KMS-11 (cell line): ENCODE results near the gene ANKRD40.
"Not testable (repeated sequence)": the region's sequence is repeated elsewhere in the genome, so short reads cannot be mapped to it uniquely, and the experiment has no call there.

Source experiments
- H2AFZ ChIP-seq: fragments of 200-600 bp; sonication (generic); 2 replicates; pipeline ENCODE4 v1.6.1; 2016; ENCODE audit warnings: antibody characterized with exemption, mixed run types, low read depth
- H3K27ac ChIP-seq: fragments of 200-600 bp; sonication (generic); 2 replicates; pipeline ENCODE4 v1.6.1; 2016; ENCODE audit warnings: mild to moderate bottlenecking, mixed run types
- H3K27me3 ChIP-seq: fragments of 200-600 bp; sonication (generic); 2 replicates; pipeline ENCODE4 v1.6.1; 2017; ENCODE audit warnings: mild to moderate bottlenecking, low read depth, mixed run types, moderate library complexity; ENCODE audit not compliant: insufficient read depth
- H3K36me3 ChIP-seq: fragments of 200-600 bp; sonication (generic); 2 replicates; pipeline ENCODE4 v1.6.1; 2017; ENCODE audit warnings: mild to moderate bottlenecking, mixed run types; ENCODE audit not compliant: insufficient read depth
- H3K4me1 ChIP-seq: fragments of 200-600 bp; sonication (generic); 2 replicates; pipeline ENCODE4 v1.6.1; 2016; ENCODE audit warnings: mild to moderate bottlenecking, low read depth, mixed run types; ENCODE audit not compliant: poor library complexity, severe bottlenecking
- H3K4me2 ChIP-seq: fragments of 200-600 bp; sonication (generic); 2 replicates; pipeline ENCODE4 v1.7.0; 2016; ENCODE audit warnings: mild to moderate bottlenecking, mixed run types
- H3K4me3 ChIP-seq: fragments of 200-600 bp; sonication (generic); IDR thresholded peaks from 2 replicates; pipeline ENCODE4 v1.6.1; 2017; ENCODE audit warnings: low read depth, low read length, mixed read lengths; ENCODE audit not compliant: insufficient read depth
- H3K79me2 ChIP-seq: fragments of 200-600 bp; sonication (generic); 2 replicates; pipeline ENCODE4 v1.6.1; 2016; ENCODE audit warnings: low read depth, mixed run types; ENCODE audit not compliant: insufficient read depth
- H3K9ac ChIP-seq: fragments of 200-600 bp; sonication (generic); 2 replicates; pipeline ENCODE4 v1.6.1; 2016; ENCODE audit warnings: mild to moderate bottlenecking, mixed run types
- H4K20me1 ChIP-seq: fragments of 200-600 bp; sonication (generic); 2 replicates; pipeline ENCODE4 v1.6.1; 2016; ENCODE audit warnings: mild to moderate bottlenecking, mixed run types; ENCODE audit not compliant: insufficient read depth
- CTCF ChIP-seq: fragments of 200-600 bp; sonication (generic); conservative IDR thresholded peaks from 2 replicates; pipeline ENCODE4 v1.6.1; 2017; ENCODE audit warnings: low read depth, mild to moderate bottlenecking, antibody characterized with exemption, low read length, moderate library complexity, mixed read lengths

ANKRD40 gene

GRCh38 chr17:50682938-50683337, 24.8 kb downstream of the ANKRD40 start:
- no peaks in the 10 kb centered on the region for H3K79me2 ChIP-seq
- H3K4me3 ChIP-seq: no peak overlapping the region
- no peak for TF ChIP-seq CTCF
- no peak overlapping the region for H2AFZ ChIP-seq
- no peak overlapping the region for H3K4me2 ChIP-seq
- no peak overlapping the region for H3K27ac ChIP-seq
- no peak overlapping the region for H3K9ac ChIP-seq
- no peaks in the 10 kb centered on the region for H3K36me3 ChIP-seq
- peaks cover 6% of the 10 kb centered on the region for H3K4me1 ChIP-seq
- peaks cover 14% of the 10 kb centered on the region; the same call in 1 of the 2 replicates for H3K27me3 ChIP-seq
- no peaks in the 10 kb centered on the region for H4K20me1 ChIP-seq

GRCh38 chr17:50682441-50682840, 25.3 kb downstream of the ANKRD40 start:
- no peak for TF ChIP-seq CTCF
- no peak overlapping the region for H3K9ac ChIP-seq
- no peaks in the 10 kb centered on the region for H3K36me3 ChIP-seq
- no peaks in the 10 kb centered on the region for H4K20me1 ChIP-seq
- no peak overlapping the region for H3K27ac ChIP-seq
- H3K27me3 ChIP-seq: peaks cover 14% of the 10 kb centered on the region; the same call in 1 of the 2 replicates
- no peak overlapping the region for H3K4me2 ChIP-seq
- H3K4me1 ChIP-seq: peaks cover 6% of the 10 kb centered on the region
- no peaks in the 10 kb centered on the region for H3K79me2 ChIP-seq
- no peak overlapping the region for H2AFZ ChIP-seq
- H3K4me3 ChIP-seq: no peak overlapping the region

DNA sequence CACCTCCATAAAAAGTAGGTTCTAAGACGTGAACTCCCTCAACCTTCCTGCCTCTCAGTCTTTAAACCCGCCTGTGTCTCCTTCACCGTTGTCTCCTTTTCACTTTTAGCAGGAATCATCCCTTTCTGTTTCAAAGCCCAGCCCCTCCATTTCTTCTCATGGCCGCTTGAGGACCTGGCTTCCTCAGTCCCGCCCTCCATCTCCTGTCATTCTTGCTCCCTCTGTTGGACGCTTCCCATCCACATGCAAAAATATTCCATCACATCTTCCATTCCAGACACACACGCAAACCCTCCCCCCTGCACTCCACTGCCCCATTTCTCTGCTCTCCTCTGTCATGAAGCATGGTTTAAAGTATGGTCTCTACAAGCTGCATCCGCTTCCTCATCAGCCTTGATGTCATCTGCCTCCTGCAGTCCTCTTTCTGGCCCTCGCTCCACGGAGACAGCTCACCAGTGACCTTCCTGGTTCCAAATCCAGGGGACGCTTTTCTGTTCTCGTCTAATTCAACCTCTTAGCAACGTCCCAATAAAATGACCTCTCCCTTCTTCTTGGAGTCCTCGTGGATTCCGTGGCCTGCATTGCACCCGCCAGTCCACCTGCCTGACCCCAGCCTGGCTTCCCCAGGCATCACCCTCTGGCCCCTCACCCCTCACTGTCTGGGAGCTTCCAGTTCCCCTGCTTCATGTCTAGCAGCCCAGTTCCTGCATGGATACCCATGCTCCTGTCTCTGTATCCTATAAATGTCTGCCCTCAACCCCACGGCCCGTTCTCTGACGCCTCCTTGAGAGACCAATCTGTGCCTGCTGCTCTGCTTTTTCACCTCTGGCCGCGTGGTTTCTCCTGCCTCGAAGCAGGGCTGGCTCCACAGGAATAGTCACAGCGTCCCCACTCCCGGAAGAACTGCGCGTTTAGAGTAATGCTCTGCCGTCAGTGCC, 26.2 kb downstream of the ANKRD40 start:
- H3K36me3 ChIP-seq: no peaks in the 10 kb centered on the region
- TF ChIP-seq CTCF: no peak
- no peak overlapping the region for H2AFZ ChIP-seq
- peaks cover 14% of the 10 kb centered on the region; the same call in 1 of the 2 replicates for H3K27me3 ChIP-seq
- H3K27ac ChIP-seq: no peak overlapping the region
- H3K9ac ChIP-seq: no peak overlapping the region
- H3K4me2 ChIP-seq: no peak overlapping the region
- no peaks in the 10 kb centered on the region for H4K20me1 ChIP-seq
- H3K4me1 ChIP-seq: peaks cover 6% of the 10 kb centered on the region
- no peaks in the 10 kb centered on the region for H3K79me2 ChIP-seq
- no peak overlapping the region for H3K4me3 ChIP-seq

DNA sequence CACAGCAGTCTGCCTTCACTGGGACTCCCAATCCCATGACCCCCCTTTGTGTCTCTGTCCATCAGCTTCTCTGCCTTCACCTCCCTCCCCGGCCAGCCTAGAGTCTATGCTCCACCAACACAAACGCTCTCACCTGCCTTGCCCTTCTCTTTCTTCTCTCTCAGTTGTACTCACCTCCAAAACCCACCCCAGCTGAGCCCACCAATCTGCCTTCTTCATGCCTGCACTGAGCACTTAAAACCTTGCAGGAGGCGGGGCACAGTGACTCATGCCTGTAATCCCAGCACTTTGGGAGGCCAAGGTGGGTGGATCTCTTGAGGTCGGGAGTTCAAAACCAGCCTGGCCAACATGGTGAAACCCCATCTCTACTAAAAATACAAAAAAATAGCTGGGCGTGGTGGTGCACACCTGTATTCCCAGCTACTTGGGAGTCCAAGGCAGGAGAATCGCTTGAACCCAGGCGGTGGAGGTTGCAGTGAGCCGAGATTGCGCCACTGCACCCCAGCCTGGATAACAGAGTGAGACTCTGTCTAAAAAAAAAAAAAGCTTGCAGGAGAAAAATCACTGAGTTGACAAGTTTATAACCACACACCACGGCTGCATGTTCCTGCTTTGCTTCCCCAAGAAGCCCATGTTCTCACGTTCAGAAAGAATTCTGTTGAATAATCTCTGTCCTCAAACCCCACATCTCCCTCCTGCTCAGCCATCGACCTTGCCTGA, 27.0 kb downstream of the ANKRD40 start:
- H3K4me2 ChIP-seq, H3K36me3 ChIP-seq, H3K4me1 ChIP-seq, H3K4me3 ChIP-seq, H3K79me2 ChIP-seq, H4K20me1 ChIP-seq, H3K9ac ChIP-seq, H3K27ac ChIP-seq, H2AFZ ChIP-seq: not testable (repeated sequence)
- H3K27me3 ChIP-seq: peaks cover 14% of the 10 kb centered on the region; the same call in 1 of the 2 replicates
